GM08714 (cell line): Measurements from ENCODE around the gene KCNQ1.

Source experiments
- H3K4me3 ChIP-seq: fragments of 200-500 bp; sonication (Bioruptor generic); 2 replicates; pipeline ENCODE4 v1.5.1; 2014; ENCODE audit warnings: mild to moderate bottlenecking, low read length, inconsistent platforms
- ZNF274 ChIP-seq: IDR thresholded peaks from 2 replicates; pipeline ENCODE4 v1.6.1; 2012; ENCODE audit warnings: mild to moderate bottlenecking, low read depth, low read length

KCNQ1 gene

DNA sequence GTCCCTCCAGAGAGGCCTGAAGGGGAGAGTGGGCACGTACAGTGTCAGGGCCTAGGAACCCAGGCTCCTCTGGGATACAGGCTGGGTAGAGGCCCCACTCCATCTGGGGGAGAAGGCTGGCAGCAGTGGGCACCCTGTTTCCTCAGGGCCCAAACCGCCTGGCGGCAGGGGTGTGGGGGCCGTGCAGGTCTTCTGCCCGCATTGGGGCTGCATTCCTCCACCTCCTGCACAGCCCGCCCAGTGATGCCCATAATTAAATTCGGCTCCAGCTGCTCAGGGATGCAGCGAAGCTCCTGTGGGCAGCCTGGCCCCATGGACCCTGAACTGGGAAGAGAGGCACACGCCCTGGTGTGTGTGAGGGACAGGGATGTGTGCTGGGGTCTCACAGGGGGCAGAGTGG lies 219.6 kb downstream of the KCNQ1 start:
- TF ChIP-seq ZNF274 = no peak

DNA sequence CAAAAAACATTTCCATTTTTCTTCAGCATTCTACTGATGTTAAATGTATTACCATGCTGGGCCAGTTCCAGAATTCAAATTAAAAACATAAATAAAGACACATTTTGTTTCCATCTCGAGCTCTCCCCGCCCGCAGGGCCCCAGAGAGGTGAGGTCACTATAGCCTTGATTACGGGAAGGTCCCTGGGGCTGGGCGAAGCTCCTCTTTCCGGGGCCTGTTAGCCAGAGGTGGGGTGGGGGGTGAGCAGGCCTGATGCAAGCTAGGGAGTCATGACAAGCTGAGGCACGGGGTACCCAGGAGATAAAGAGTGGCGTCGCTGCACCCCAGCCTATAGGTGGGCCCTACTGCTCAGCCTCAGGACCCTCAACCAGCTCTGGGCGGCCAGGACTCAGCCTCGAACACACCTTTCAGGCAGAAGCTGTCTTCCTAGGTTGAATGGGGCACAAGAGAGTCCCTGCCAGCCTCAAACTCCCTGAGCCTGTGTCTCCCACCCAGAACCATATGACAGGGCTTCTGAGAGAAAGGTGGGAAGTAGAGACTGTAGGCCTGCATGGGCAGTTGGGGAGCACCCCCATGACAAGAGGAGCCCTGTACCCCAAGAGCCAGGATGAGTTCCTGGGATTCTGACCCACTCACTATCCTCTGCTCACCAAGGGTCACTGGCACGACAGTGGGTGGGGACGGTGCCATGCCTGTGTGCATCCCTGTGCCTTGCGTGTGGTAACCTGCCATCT lies 220.2 kb downstream of the KCNQ1 start:
- TF ChIP-seq ZNF274 = no peak
- no peak overlapping the region for H3K4me3 ChIP-seq

More for the DNA sequence above, 219.6 kb downstream of the KCNQ1 start:
- H3K4me3 ChIP-seq = no peak overlapping the region

DNA sequence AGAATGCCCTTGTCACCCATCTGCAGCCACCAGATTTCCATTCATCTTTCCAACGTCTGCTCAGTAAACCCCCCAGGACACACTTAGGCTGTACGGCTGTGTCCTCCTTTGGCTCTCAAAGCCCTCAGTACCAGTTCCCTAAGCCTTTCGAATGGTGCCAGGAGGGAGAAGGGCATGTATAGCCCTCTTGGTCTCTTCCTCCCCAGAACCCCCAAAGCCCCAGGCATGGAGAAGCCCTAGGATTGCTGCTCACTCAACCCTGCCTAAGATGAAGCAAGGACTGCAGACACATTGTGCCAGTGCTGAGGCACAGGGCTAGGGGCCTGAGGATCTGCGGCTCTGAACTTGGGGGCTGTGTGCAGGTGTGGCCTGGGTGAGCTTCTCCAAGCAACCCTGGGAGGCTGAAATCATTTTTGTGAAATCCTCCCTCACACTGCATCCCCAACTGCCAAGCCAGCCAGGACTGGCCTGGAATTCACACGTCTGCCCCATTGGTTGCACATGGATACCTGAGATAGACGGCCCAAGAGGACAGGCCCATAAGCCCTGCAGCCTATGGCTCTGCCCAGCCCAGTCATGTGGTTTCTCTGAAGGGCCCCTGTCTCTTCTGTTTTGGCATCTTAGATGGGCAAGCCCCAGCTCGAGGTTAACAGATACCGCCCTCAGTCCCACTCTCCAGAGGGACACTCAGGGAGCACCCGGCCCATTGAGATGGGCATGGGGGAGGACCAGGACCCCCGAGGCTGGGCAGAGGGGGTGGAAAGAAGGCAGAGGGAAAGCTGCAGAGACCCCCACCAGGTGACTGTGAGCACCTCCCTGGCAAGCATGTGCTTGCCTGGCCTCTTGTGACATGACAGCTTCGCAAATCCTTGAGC lies 221.0 kb downstream of the KCNQ1 start:
- no peak overlapping the region for H3K4me3 ChIP-seq
- TF ChIP-seq ZNF274 = no peak

DNA sequence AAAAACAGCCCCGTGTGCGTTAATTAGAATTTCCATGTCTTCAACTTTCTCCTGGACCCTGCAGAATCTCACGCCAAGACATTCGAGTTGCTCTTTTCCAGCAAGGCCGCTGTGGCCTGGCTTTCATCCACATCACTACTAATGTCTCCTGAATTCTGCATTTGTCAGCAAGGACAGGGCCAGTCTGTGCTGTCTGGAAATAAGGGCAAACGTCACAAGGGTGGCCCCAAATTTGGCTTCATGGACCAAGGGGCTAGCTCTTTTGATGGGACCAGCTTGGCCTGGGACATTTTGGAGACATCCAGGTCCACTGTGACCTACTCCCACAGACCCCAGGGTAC lies 221.6 kb downstream of the KCNQ1 start:
- H3K4me3 ChIP-seq = no peak overlapping the region
- no peak for TF ChIP-seq ZNF274

DNA sequence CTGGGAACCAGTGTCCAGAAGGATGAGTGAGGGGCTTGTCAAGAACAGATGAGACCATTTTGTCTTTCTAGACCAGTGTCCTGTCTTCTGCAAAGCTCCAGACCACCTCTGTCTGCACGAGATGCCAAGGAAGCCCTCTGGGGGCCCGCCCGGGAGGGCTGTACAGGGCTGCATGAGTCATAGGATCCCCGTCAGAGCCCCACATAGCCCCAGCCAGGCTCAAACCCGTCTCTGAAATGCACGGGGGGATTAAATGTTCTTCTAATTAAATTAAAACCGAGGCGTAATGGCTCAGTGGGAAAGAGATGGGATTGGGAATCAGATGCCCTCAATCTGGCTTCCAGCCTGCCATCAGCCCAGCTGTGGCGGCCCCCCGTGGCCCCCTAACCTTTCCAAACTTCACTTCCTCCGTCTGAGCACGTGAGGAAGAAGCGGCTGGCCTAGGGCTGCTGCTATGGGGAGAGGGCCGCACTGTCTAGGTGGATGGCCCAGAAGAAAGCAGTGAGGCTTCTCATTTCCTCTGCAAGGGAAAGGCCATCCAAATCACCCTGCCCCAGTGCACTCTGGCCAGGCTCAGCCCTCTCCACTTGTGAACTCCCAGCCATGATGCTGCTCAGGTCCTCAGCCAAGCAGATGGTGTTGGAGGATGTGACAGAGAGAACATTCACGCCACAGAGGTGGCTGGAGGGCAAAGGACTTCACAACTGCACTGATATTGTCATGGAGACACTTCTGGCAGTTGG lies 222.2 kb downstream of the KCNQ1 start:
- no peak overlapping the region for H3K4me3 ChIP-seq
- TF ChIP-seq ZNF274 = no peak

DNA sequence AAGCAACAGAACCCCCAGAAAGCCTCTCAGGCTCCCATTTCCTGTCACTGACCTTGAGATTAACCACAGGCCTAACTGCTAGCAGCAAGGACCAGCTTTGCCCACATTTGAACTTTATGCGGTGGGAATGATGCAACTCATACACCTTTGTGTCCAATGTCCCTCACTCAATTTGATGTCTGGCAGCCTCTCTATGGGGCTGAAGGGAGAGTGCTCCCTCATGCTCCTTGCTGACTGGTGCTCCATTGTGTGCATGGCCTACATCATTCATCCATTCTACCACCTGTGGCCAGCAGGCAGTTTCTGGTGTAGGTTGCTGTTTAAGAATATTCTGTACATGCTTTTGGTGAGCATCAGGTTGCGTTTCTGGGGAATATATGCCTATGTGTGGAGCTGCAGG lies 223.1 kb downstream of the KCNQ1 start:
- no peak overlapping the region for H3K4me3 ChIP-seq
- TF ChIP-seq ZNF274 = no peak

DNA sequence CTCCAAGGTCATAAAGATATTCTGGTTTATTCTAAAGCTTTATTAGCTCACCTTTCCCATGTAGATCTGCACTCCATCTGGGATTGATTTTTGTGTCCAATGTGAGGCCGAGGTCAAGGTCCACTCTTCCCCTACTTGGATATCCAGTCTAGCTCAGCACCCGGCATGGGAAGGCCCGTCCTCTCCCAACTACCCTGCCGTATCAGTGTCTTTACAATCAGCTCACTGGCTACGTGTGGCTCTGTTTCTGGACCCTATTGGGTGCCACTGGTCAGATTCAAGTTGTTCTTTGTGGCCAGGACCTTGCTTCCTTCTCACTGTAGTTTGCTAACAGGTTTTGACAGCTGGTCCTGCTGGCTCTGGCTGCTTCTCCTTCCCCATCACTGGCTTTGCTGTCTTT lies 224.1 kb downstream of the KCNQ1 start:
- TF ChIP-seq ZNF274 = no peak
- H3K4me3 ChIP-seq = no peak overlapping the region

DNA sequence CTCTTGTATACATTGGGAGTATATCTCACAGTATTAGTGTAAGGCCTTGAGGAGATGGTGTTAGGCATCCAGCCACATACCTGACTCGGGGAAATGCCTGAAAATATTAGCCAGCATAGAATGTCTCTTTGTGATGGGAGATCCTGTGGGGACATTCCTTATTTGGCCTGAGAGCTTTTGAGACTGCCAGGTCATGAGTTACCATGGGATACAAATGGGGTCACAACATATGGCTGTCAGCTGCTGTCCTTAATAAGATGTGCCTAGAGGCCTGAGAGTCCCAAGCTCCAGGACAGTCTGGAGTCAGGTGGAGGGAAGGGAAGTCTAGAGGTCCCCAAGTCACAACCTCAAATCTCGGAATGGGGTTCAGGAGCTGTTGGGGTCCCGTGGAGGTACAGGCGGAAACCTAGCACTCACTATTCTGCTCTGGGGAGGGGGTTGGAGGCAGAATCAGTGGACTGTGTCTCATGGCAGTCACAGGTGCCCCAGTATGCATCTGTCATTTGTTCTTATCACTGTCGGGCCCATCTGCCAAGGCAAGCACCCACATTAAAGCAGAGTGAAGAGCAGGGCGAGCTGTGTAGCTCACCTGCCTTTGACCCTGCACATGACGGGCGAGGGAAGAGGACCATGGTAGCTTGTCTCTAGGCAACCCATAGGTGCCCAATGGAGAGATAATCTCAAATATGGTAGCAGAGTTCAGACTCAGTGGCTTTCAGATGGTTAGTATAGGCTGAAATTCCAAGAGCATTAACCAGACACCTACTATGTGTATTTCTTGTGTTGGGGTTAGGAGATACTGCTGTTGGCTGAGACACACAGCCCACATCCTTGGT lies 225.0 kb downstream of the KCNQ1 start:
- H3K4me3 ChIP-seq = no peak overlapping the region
- TF ChIP-seq ZNF274 = no peak

DNA sequence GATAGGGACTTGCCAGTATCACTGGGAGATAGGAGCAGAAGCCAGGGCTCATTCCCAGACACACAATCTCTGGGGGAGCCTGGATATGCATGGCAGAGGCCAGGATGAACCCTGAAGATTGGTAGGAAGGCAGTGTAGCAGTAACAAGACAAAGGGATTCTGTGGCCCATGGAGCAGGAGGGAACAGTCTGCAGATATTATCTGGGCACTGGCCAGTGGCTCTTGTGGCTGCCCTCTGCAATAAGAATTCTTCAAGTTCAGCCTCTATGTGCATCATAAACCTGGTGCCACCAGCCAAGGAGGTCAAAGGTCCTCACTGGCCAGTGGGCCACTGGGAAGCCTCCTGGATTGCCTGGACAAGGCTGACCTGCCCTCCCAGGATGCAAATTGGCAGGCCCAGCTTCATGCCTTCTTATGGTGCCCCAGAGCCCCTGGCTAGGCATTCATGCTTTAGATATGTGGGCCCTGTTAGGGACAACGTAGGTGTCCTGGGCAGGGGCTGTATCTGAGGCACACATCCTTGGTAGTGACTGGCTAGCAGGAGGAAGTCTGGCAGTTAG lies 225.8 kb downstream of the KCNQ1 start:
- no peak for TF ChIP-seq ZNF274
- H3K4me3 ChIP-seq = no peak overlapping the region

DNA sequence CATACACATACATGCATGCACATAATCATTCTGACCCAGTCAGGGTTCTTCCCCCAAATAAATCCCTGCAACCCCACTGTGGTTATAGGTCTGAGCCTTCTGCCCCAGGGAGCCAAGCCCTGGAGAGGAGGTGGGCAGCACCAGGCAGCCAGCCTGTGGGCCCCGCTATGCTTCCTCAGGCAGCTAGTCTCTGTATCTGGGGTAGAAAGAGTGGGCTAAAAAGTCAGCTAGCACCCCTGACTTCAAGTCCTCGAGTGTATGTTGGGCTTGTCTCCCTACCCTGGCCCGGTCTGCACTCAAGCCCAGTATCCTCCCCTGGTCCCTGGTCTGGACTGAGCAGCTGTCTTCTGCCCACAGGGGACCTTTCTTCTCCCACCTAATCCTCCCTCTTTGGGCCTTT lies 226.9 kb downstream of the KCNQ1 start:
- H3K4me3 ChIP-seq = no peak overlapping the region
- TF ChIP-seq ZNF274 = no peak

DNA sequence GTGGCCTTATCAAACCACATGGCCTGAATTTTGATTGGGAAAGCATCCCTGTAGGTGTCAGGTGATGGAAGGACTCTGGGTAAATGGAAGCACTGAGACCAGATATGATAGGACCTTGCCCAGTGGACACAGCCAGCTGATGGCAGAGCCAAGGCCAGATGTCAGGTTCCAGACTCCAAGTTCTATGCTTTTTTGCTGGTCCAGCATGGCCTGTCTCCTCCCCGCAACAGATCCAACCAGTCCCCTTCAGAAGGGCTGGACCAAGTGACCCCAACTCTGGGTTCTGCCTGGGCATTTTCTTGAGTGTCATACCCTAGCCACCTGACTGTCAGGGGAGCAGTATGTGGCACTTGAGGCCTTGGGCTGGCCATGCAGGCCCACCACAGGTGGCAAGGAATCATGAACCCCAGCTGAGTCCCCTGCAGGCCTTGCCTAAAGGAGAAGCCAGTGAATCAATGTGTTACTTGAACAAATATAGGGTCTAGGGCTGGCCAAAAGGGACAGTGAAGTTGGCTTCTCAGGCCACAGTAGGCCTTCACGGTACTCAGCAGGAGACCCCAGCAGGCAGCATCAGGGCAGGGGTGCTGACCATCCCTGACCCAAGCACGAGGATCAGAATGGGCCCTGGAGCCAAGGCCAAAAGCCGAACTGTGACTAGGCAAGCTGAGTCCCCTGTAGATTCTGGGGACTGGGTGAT lies 227.9 kb downstream of the KCNQ1 start:
- TF ChIP-seq ZNF274 = no peak

DNA sequence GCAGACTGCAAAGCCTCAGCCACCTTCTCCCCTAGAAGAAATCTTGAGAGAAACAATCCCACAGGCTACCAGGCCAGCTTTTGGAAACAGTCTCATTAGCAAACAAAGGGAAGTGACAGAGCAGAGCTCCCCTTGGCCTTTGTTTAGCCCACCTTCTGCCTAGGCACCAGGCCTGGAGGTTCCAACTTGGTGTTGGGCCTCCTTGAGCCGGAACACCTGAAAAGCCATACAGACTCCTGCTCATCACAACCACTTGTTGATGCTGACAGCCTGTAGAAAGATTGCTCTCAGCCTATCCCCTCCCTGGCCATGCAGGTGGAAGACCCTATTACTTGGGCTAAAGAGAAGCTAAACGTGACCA lies 228.4 kb downstream of the KCNQ1 start:
- no peak for TF ChIP-seq ZNF274
- H3K4me3 ChIP-seq = no peak overlapping the region

More for the DNA sequence above, 227.9 kb downstream of the KCNQ1 start:
- no peak overlapping the region for H3K4me3 ChIP-seq

DNA sequence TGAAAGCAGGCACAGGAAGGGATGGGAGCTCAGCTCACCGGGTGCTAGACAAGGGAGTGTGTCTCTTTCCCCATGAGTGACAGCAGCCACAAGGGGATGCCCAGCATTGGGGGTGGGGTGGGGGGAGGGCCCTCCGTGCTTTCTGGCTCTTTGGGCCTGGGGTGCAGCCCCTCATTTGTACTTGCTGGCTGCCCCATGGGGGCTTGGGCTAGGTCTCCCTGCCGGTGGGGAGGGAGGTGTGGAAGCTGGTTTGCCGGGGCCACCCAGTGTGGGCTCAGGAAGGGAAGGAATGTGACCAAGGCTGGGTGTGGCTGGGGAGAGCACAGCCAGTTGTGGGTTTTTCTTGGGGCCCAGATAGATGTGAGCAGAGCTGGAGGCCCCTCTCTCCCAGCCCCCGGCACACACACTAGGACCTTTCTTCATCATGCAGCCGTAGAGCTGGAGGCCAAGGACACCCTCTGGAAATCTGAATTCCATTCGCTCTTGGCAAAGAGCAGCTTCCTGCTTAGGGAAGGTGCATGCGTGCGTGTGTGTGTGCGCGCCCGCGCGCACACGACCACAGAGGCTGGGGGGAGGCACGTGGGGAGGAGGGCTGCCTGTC lies 229.2 kb downstream of the KCNQ1 start:
- TF ChIP-seq ZNF274 = no peak
- H3K4me3 ChIP-seq = no peak overlapping the region
